Osteocyte (in vitro differentiated cells): Measurements from ENCODE around the gene CFAP100. TPM values are rescaled to one million over a fixed set of nuclear protein-coding genes. Genes with fewer than 3 reads are reported as not detected.

Experiments
- DNase-seq: peaks from one replicate; pipeline ENCODE4 v3.0.0; 2021; ENCODE audit warnings: mixed read lengths; ENCODE audit not compliant: unreplicated experiment; ENCODE audit errors: extremely low spot score
- H3K27ac Mint-ChIP-seq: one replicate; pipeline ENCODE4 v1.8.0; 2021; ENCODE audit warnings: mild to moderate bottlenecking, mixed read lengths; ENCODE audit not compliant: unreplicated experiment
- H3K27me3 Mint-ChIP-seq: one replicate; pipeline ENCODE4 v1.8.0; 2021; ENCODE audit warnings: mixed read lengths; ENCODE audit not compliant: unreplicated experiment
- H3K36me3 Mint-ChIP-seq: one replicate; pipeline ENCODE4 v1.8.0; 2021; ENCODE audit warnings: mixed read lengths; ENCODE audit not compliant: unreplicated experiment
- H3K4me1 Mint-ChIP-seq: one replicate; pipeline ENCODE4 v1.8.0; 2021; ENCODE audit warnings: mixed read lengths; ENCODE audit not compliant: unreplicated experiment
- H3K4me3 Mint-ChIP-seq: one replicate; pipeline ENCODE4 v1.8.0; 2021; ENCODE audit warnings: mild to moderate bottlenecking, moderate library complexity, mixed read lengths; ENCODE audit not compliant: unreplicated experiment
- H3K9me3 Mint-ChIP-seq: one replicate; pipeline ENCODE4 v1.8.0; 2021; ENCODE audit warnings: mixed read lengths; ENCODE audit not compliant: unreplicated experiment
- total RNA-seq: library from RNA; stranded (reverse); gene quantifications from 2 replicates; pipeline ENCODE4 v1.2.1, GENCODE V29; 2021
- TF ChIP-seq, protein P1 (sequence below): fragments of 200-600 bp; sonication (generic); IDR thresholded peaks from 2 replicates; pipeline ENCODE4 v1.5.0; 2021; ENCODE audit warnings: antibody characterized with exemption, mild to moderate bottlenecking, moderate library complexity

The CFAP100 gene
- total RNA-seq, 1 donor from 2014 or later: not detected

DNA sequence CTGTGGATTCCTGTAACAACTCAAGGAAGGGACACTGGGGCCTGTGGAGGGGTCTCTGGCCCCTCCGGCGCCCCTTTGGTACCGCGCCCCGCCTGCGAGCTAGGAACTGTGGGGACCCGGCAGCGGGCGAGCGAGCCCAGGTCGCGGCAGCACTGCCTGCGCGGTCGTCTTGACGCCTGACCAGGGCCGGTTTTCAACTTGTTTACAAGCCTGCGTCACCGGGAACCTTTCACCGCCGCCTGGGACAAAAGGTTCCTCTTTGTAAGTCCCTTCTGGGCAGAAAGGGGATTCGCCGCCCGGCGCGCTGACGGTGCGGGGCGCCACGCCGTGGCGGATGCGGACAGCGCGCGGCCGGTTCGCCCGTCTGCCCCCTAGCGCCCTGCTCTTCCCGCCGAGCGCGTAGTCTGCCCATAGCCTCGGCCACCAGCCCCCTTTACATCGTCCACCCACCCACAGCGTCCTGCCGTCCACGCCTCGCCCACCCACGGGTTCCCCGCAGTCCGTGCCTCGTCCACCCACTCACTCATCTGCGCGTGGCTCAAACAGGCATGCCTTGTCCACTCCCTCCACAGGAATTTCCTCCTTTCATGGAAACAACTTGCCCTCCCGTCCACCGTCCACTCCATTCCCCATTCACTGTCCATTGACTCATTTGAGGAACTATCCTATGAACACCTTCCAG, 5.5 kb upstream of the CFAP100 start:
- Mint-ChIP-seq H3K4me3 (peak overlapping the region; percentile 56), H3K9me3 (no peaks in the 10 kb centered on the region), H3K4me1 (peaks cover 3% of the 10 kb centered on the region), H3K36me3 (no peaks in the 10 kb centered on the region), H3K27me3 (peaks cover 48% of the 10 kb centered on the region), H3K27ac (peak overlapping the region; percentile 15)
- DNase-seq: peak; percentile 91
- TF ChIP-seq, protein P1, sequence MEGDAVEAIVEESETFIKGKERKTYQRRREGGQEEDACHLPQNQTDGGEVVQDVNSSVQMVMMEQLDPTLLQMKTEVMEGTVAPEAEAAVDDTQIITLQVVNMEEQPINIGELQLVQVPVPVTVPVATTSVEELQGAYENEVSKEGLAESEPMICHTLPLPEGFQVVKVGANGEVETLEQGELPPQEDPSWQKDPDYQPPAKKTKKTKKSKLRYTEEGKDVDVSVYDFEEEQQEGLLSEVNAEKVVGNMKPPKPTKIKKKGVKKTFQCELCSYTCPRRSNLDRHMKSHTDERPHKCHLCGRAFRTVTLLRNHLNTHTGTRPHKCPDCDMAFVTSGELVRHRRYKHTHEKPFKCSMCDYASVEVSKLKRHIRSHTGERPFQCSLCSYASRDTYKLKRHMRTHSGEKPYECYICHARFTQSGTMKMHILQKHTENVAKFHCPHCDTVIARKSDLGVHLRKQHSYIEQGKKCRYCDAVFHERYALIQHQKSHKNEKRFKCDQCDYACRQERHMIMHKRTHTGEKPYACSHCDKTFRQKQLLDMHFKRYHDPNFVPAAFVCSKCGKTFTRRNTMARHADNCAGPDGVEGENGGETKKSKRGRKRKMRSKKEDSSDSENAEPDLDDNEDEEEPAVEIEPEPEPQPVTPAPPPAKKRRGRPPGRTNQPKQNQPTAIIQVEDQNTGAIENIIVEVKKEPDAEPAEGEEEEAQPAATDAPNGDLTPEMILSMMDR: peak; percentile 99

DNA sequence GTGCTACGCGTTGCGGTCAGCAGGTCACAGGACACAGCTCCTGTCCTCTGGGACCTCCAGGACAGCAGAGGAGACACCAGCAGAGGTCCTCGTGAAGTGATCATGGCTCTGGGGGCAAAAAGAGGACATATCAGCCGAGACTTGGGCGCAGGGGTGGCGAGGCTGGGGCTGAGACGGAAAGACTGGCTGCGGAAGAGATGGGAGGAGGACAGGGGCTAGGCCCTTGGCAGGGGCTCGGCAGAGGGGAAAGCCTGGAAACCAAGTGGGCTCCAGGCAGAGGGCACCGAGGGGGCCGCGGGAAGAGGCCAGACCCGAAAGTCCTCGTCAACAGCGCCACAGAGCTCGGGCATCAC, 4.9 kb upstream of the CFAP100 start:
- Mint-ChIP-seq H3K27me3 (peaks cover 50% of the 10 kb centered on the region), H3K27ac (no peak overlapping the region), H3K4me1 (peaks cover 3% of the 10 kb centered on the region), H3K4me3 (peak overlapping the region; percentile 42), H3K36me3 (no peaks in the 10 kb centered on the region), H3K9me3 (no peaks in the 10 kb centered on the region)
- DNase-seq: no peak
- TF ChIP-seq, protein P1: no peak

DNA sequence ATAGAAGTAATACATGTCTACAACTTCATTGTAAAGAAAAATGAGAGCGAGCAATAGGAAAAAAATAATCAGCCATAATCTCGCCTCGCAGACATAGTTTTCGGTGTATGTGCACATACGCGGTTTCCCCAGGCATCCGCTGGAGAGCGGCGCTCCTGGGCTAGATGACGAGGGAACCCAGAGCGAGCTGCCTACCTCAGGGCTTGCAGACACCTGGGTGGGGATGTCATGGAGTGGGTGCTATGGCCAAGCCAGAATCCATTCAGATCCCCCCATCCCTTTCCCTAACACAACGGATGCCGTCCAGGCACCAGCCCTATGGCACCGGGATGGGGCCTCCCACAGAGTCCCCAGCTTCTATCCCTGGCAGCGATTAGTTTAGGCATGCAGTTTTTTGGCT, 4.5 kb upstream of the CFAP100 start:
- H3K27me3 Mint-ChIP-seq: peaks cover 49% of the 10 kb centered on the region
- H3K27ac Mint-ChIP-seq: no peak overlapping the region
- no peak for DNase-seq
- H3K4me1 Mint-ChIP-seq: peaks cover 3% of the 10 kb centered on the region
- H3K36me3 Mint-ChIP-seq: no peaks in the 10 kb centered on the region
- no peaks in the 10 kb centered on the region for H3K9me3 Mint-ChIP-seq
- TF ChIP-seq, protein P1: no peak
- H3K4me3 Mint-ChIP-seq: no peak overlapping the region

DNA sequence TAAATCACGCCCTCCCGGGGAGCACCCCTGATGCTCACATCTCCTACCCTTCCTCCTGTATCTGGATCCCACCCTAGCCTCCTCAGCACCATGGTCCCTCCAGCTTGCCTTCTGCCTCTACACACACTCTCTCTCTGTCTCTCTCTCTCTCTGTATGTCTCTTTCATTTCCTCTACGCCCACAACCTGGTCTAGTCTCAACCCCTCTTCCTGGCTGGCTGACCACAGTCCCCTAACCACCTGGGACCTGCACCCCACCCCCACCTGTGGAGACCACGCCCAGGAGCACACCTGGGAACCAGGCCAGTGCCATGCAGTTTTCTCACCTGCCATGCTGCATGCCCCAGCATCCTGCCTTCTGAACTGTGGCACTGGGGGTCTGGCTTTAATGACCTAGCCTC, 4.0 kb upstream of the CFAP100 start:
- H3K4me3 Mint-ChIP-seq: no peak overlapping the region
- H3K27ac Mint-ChIP-seq: no peak overlapping the region
- no peaks in the 10 kb centered on the region for H3K36me3 Mint-ChIP-seq
- peaks cover 53% of the 10 kb centered on the region for H3K27me3 Mint-ChIP-seq
- TF ChIP-seq, protein P1: no peak
- no peaks in the 10 kb centered on the region for H3K9me3 Mint-ChIP-seq
- H3K4me1 Mint-ChIP-seq: peaks cover 3% of the 10 kb centered on the region
- DNase-seq: no peak

DNA sequence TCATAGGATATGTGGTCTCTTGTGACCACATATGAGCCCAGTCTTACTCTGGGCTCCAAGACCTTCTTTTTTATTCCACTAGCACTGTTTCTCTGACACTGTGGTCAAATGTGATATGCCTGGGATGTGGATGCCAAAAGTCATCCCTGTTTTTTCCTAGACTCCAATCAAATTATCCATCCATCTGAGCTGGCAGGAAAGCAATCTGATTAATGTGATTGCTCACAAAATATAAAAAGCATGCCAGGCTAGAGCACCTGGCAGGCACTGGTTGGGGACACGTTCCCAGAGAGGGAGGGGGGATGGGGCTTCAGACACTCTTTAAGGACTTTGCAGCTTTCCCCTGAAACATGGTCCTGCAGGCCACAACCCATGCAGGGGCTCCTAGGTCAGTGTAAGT, 3.1 kb upstream of the CFAP100 start:
- DNase-seq: no peak
- H3K9me3 Mint-ChIP-seq: no peaks in the 10 kb centered on the region
- no peak overlapping the region for H3K4me3 Mint-ChIP-seq
- no peak overlapping the region for H3K27ac Mint-ChIP-seq
- H3K27me3 Mint-ChIP-seq: peaks cover 53% of the 10 kb centered on the region
- H3K36me3 Mint-ChIP-seq: no peaks in the 10 kb centered on the region
- peaks cover 3% of the 10 kb centered on the region for H3K4me1 Mint-ChIP-seq
- TF ChIP-seq, protein P1: no peak
